LoVo (cell line): ENCODE results near the gene TOP3A.
"Not testable (repeated sequence)": the region's sequence is repeated elsewhere in the genome, so short reads cannot be mapped to it uniquely, and the experiment has no call there.

Experiments used
- DNase-seq: peaks from one replicate; pipeline ENCODE4 v3.0.0-alpha.2; 2016; ENCODE audit warnings: low spot score

The TOP3A gene

DNA sequence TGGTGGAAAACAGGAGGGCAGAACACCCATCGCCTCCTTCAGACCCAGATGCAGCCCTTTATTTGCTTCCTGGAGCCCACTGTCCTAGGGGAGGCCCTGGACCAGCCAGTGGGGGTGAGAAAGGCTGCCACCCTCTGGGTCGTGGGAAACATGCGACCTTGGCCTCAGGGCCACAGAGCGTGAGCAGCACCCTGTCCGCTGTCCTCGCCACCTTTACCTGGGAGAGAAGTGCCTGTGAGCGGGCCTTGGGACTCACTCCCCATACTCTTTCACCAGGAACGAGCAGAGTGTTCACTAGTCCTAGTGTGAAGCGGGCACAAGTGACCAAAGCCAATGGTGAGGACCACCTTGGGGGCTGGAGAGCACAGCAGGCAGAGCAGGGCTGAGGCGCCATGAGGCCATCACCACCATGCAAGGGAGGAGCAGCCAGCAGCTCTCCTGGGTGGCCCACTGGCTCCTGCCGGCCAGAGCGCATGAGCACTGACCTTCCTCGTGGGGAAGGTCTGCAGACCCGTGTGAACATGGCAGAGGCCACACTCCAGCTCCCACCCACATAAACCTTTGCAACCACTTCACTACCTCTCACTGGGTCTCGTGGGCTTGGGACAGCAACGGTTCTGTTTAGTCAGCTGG lies 8.8 kb upstream of the TOP3A start:
- no peak for DNase-seq

DNA sequence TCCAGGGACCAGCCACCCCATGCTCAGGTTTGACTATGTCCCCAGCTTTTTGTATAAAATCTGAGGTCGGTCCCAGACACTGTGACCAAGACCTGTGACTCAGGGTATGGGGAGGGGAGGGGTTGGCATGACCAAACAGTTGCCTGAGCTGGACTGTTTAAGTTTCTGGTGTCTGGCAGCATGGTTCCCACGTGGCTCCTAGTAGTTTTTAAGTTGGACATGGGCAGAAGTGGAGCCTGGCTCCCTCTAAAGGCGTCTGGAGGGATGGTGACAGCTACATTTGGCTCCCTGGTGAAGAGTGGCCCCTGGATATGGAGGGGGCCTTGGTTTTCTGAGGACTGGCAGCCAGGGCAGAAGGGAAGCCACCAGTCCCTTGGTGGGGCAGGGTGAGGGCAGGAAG lies 8.2 kb upstream of the TOP3A start:
- DNase-seq: no peak

DNA sequence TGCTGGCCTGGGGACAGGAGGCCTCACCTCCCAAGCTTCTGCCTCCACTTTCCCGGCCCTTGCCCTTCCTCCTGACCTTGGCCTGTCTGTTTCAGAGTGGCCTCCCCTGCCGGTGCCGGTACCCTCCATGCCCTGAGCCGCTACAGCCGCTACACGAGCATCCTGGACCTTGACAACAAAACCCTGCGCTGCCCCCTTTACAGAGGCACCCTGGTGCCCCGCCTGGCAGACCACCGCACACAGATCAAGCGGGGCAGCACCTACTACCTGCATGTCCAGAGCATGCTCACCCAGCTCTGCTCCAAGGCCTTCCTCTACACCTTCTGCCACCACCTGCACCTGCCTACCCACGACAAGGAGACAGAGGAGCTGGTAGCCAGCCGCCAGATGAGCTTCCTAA lies 7.7 kb upstream of the TOP3A start:
- no peak for DNase-seq

DNA sequence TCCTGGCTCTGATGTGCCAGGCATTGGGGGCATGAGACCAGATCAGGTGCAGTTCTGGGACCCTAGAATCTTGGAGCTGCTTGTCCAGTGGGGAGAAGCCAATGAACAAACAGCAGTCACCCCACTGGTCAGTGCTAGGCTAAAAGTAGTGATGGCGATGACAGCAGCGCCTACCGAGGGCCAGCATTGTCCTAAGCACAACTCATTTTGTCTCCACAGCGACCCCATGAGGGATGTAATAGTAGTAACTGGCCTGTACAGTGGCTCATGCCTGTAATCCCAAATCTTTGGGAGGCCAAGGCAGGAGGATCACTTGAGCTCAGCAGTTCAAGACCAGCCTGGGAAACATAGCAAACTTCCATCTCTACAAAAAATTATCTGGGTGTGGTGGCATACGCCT lies 6.5 kb upstream of the TOP3A start:
- DNase-seq: no peak

DNA sequence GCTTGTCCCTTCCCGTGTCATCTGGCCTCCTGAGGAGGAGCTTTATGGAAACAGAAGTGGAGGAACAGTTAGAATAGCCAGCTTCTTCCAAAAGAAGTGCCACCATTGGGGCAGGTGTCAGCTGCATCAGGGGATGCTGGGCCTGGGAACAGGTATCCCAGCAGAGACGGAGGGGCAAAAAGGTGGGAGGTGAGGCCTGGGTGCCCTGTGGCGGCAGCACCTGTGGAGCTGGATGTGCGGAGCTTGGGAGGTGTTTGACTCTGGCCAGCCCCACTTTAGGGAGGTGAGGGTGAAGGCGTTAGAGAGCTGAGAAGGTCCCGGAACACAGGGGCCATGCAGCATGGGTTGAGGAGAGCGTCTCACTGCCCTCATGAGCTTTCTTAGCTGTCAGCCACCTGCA lies 5.5 kb upstream of the TOP3A start:
- no peak for DNase-seq

DNA sequence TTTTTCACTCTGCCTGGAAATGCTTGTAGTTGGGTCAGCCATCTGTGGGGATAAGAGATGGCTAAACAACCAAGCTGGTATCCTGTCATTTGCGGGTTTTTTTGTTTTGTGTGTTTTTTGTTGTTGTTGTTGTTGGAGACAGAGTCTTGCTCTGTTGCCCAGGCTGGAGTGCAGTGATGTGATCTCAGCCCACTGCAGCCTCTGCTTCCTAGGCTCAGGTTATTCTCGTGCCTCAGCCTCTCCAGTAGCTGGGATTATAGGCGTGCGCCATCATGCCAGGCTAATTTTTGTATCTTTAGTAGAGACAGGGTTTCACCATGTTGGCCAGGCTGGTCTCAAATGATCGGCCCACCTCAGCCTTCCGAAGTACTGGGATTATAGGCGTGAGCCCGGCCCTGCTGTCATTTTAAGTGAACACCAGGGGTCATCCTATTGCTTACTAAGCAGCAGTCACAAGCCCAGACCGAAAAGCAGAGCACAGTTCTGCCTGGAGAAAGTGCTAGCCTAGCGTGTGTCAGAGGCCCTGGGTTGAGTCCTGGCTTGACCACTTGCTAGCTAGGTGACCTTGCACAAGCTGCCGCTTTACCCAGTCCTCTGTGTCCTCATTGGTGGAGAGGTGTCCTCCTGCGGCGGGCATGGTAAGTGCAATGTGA lies 4.9 kb upstream of the TOP3A start:
- no peak for DNase-seq

DNA sequence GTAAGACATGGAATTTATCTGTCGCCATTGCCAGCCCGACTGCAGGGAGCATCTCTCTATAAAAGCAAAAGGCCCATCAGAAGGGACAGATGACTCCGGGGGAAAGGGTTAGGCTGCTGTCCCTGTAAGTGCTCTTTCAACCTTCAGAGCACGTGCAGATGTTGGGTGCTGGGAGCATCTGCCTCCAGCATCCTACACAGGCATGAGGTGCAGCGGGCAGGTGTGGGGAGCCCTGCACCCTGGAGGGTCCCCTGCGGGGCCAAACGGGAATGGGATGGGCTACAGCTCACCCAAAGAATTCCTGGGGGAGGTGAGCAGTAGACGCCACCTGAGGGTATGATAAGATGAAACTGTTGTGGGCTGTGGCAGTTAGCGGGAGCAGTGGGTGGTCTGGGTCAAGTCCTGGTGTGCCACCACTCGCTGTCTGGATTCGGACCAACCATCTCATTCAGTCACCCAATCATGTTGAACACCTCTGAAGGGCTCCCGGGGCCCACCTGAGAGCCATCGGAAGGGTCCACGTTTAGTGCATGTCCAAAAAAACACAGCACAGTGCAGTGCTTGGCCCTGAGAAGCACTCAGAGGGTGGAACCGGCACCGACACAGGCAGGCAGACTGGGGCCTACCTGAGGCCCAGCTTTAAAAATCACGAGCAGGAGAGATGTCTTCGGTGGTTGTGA lies 4.1 kb upstream of the TOP3A start:
- DNase-seq: no peak

DNA sequence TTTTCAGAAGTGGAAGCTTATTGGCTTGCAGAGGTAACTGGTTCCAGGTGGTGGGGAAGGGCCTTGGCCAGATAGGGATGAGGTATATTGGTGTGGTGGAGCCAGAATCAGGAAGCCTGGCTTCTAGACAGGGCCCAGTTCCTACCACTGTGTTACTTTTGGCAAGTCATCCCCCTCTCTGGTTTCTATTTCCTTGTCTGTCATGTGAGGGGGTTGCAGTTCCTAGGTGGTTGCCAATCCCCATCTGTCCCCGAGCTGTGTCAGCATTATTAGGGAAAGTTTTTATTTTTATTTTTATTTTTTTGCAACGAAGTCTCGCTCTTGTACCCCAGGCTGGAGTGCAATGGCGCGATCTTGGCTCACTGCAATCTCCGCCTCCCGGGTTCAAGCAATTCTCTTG lies 3.3 kb upstream of the TOP3A start:
- DNase-seq: no peak

DNA sequence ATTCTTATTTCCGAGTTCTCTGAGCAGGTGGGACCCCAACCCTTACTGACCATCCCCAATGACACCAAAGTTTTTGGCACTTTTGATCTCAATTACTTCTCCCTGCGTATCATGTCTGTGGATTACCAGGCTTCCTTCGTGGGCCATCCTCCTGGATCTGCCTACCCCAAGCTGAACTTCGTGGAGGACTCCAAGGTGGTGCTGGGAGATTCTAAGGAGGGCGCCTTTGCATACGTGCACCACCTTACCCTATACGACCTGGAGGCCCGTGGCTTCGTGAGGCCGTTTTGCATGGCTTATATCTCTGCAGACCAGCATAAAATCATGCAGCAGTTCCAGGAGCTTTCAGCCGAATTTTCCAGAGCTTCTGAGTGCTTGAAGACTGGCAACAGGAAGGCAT lies 1.2 kb upstream of the TOP3A start:
- DNase-seq: no peak

DNA sequence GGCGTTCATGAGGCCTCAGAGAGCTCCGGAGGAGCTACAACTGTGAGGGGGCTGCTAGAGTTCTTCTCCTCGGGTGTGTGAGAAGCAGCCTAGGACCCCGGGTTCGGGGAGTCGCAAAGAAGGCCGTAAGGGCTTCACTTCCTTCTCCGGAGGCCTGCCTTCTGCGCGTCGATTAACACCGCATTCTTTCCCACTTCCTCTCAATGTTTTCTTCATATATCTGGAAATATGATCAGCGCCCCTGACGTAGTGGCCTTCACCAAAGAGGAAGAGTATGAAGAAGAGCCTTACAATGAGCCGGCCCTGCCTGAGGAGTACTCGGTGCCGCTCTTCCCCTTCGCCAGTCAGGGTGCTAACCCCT lies 748 bp upstream of the TOP3A start:
- DNase-seq: no peak

DNA sequence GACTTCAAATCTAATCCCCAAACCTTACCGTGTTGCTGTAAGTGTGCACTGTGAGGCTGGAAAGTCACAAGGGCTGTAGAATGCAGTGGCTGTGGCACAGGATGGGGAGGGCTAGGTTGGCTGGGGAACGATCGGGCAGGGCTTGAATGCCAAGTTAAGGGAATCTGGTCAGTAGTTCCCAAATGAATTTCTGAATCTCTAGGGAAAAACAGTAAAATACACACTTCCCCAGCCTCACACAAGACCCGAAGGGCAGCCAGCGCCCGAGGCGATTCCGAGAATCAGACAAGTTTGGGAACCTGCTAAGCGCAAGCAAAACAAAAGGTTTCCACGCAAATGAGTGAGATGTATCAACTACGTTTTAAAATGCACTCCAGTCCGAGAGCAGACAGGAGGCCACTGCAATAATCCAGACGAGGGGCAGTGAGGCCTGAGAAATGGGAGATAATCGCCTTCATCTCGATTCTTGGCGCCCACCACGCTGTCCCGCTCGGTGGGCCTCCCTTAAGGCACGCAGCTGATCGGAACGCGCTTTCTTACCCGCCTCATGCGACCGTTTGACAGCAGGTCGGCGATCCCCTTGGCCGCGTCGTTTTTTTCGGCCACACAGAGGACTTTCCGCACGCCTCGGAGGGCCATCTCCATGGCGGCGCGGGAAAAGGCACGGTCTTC lies 599 bp downstream of the TOP3A start:
- DNase-seq: peak; percentile 6

DNA sequence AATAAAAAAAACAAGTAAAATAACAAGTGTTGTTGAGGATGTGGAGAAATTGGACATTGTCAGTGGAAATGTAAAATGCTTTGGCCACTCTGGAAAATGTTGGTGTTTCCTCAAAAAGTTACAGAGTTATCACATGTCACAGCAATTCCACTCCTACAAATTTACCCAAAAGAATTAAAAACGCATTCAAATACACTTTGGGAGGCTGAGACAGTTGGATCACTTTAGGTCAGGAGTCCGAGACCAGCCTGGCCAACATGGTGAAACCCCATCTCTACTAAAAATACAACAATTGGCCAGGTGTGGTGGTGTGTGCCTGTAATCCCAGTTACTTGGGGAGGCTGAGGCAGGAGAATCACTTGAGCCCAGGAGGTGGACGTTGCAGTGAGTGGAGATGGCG lies 5.6 kb downstream of the TOP3A start:
- DNase-seq: no peak

DNA sequence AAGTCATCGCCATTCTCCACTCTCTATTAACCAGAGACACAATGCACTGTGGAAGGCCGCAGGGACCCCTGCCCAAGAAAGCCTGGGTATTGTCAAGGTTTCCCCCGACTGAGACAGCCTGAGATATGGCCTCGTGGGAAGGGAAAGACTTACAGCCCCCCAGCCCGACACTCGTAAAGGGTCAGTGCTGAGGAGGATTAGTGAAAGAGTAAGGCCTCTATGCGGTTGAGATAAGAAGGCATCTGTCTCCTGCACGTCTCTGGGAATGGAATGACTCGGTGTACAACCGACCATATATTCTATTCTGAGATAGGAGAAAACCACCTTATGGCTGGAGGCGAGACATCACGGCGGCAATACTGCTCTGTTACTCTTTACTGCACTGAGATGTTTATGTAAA lies 11.6 kb downstream of the TOP3A start:
- not testable (repeated sequence) for DNase-seq

DNA sequence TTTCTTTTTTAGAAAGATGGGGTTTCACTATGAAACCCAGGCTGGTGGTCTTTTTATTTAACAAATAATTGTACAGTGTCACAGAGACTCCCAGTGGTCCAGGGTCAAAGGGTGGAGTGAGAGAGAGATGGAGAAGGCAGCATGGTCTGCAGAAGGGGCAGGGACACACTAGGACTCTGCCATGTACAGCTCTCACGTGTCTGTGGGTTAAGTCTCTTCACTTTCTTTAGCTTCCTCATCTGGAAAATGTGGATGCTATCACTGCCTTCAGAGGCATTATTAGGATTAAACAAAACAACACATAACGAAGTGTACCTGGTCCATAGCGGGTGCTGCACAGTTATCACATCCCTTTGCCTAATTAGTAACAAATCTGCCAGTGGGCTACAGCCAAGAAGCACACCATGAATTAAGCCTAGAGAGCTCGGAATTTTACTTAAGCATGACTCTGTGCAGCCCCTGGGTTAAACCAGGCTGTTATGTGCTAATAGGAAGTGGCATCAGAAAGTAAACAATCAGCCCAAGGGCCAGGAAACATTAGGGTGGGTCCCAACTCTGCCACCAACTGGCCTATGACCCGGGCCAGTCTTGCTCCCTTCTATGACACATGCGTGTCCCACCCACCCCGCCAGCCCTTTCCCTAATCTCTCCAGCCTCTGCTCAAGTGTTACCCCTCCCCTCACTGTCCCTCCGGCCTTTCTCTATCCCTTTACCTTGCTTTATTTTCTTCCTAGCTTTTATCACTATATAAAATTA lies 13.9 kb downstream of the TOP3A start:
- no peak for DNase-seq

DNA sequence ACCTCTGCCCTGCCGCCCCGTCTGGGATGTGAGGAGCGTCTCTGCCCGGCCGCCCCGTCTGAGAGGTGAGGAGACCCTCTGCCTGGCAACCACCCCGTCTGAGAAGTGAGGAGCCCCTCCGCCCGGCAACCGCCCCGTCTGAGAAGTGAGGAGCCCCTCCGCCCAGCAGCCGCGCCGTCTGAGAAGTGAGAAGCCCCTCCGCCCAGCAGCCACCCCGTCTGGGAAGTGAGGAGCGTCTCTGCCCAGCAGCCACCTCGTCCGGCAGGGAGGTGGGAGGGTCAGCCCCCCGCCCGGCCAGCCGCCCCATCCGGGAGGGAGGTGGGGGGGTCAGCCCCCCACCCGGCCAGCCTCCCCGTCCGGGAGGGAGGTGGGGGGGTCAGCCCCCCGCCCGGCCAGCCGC lies 16.7 kb downstream of the TOP3A start:
- not testable (repeated sequence) for DNase-seq

DNA sequence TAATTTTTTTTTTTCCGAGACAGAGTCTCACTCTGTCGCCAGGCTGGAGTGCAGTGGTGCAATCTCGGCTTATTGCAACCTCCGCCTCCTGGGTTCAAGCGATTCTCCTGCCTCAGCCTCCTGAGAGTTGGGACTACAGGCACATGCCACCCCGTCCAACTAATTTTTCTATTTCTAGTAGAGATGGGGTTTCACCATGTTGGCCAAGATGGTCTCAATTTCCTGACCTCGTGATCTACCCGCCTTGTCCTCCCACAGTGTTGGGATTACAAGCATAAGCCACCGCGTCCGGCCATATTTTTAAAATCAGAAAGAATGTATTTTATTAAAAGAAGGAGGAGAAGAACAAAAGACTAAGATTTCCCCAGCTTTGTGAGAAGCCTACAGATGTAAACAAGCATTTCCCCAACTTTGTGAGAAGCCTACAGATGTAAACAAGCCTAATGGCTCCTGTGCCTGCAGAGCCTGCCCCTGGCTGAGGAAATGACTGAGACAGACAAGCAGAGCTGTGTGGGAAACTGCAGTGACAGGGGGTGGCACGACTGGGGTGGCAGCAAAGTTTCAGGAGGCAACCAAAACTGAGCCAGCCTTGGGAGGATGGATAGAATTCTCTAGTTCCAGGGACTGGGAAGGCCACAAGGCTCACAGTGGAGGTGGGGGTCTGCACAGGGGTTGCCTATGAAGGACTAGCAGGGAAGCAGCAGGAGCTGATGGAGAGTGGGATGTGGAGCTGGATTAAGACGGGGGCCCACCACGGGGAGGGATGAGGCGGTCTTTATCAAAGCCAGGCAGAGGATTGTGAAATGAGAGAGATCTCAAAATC lies 22.9 kb downstream of the TOP3A start:
- DNase-seq: no peak

DNA sequence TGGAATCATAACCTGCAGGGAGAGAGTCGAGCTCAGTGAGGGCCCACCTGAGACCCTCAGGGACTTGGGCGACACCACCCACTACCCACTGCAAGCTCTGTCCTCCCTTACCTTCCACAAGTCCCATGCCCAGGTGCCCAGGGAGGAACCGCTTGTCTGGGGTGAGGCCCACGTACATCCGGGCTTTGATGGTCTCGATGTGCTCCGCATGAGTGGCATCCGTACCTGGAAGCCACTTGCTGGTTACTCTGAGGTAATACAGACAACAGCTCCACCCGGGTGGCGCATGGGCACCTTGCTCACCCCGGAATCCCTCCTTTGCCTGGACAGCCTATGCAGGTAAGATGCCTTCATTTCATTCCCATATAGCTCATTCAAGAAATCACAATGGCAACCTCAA lies 29.5 kb downstream of the TOP3A start:
- no peak for DNase-seq

DNA sequence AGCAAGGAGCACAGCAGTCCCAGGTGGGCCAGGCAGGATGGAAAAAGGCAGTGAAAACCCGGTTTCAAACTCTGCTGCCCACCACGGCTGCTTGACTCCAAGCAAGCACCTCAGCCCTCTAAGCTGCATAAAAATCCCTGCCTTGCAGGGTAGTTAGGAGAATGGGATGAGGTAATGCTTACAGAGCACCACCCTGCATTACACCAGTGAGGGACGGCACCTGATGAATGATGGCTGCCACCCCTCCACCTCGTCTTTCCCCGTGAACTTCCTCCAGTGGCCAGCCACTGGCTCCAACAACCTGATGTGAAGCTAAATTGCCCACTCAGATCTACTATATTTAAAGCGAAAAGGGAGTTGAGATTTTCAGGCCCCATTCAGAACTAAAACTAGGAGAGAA lies 33.0 kb downstream of the TOP3A start:
- DNase-seq: no peak

DNA sequence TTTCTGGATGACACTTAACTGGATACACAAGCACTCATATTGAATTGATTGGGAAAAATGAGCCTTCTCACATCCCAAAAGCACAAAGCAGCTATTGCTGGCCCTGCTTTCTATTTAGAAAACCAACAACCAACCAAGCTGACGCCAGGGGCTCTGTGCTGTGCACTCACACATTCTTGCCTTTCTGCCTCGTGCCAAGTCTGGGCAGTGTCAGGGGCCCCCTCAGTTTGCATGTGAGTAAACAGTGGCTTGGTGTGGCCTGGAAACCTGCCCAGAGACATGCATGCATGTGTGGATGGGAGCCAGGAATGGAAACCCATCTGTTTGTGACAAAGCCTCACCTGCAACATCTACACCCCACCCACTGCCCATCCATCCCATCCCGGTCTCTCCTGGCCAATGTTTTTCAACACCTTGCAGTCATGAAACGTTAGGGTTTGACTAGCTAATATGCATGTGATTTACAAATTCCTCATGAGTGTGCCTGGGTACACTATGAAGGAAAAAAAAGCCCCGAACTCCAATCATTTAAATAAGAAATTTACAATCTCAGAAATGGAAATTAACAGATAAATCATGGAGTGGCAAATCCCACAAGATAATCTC lies 33.9 kb downstream of the TOP3A start:
- DNase-seq: no peak

DNA sequence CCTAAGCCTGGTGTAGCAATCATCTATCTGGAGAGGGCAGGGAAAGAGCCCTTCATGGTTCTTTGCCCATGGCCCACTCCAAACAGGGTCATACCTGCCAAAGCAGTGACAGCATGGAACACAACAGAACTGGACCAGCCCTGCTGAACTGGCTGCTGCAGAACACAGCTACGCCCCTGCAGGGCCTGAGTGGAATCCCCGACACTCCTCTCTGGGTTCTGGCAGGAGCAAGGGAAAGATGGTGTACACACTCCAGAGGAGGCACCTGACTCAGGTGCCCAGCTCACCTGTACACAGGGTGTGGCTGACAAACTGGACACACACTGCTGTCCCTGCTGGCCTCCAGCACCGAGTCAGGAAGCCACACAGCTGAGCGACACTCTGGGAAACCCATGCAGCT lies 34.5 kb downstream of the TOP3A start:
- DNase-seq: no peak

DNA sequence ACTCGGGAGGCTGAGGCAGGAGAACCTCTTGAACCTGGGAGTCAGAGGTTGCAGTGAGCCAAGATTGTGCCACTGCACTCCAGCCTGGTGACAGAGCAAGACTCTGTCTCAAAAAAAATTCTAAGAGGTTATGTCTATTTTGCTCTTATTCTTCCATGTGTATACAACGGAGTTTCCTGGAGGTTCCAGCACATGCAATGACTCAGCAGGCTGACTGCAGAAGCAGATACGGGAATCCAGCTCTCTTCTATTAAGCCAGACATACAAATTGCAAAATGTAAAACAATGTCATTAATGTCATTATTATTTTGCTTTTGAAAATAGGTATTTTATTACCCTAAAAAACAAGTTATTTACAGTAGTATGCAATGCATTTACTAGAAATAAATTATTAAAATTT lies 35.9 kb downstream of the TOP3A start:
- DNase-seq: no peak
